HG03196 (cell line): ENCODE measurements around the gene C2orf76.
A peak's percentile ranks its signal among the peaks of the same experiment; 100 is the strongest.

Experiments
- ATAC-seq: cut with Tn5 transposase; IDR thresholded peaks from one replicate; pipeline ENCODE4 v1.9.1; 2021; ENCODE audit not compliant: unreplicated experiment

The C2orf76 gene

DNA sequence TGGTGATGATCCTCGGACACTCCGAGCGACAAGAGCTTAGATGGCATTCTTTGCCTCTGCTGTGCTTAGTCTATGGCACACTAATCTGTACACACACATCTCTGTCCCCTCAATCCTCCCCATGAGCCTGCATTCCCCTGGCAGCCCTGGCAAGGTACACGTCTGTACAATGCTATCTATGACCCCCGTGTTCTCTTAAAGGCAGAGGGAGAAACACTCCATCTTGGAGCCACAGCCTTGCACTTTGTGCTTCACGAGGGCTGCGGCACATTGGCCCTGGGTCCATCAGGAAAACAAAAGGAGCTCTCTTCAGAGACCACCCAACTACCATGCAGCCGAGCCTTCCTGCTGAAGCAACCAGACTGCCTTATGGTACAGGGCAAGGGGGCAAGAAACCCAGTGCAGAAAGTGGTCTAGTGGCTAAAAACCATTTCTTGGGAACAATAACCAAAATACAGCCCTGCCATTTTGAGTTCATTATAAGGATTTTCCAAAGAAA, 100.5 kb downstream of the C2orf76 start:
- no peak for ATAC-seq

DNA sequence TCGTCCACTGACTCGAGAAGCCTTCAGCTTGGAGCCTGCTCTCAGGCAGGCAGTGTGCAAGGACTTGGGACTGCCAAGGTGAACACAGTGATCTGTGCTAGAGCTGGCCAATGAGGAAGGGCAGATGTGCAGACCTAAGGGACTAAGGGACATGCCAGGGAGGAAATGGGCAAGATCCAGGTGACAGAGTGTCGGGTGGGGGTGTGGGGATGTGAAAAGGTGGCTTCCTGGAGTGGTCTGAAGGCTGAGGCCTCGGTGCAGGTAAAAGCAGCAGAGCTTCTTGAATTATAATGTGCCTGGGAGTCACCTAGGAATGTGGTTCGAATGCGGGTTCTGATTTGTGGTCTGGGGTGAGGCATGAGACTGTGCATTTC, 101.0 kb downstream of the C2orf76 start:
- ATAC-seq, result no peak

DNA sequence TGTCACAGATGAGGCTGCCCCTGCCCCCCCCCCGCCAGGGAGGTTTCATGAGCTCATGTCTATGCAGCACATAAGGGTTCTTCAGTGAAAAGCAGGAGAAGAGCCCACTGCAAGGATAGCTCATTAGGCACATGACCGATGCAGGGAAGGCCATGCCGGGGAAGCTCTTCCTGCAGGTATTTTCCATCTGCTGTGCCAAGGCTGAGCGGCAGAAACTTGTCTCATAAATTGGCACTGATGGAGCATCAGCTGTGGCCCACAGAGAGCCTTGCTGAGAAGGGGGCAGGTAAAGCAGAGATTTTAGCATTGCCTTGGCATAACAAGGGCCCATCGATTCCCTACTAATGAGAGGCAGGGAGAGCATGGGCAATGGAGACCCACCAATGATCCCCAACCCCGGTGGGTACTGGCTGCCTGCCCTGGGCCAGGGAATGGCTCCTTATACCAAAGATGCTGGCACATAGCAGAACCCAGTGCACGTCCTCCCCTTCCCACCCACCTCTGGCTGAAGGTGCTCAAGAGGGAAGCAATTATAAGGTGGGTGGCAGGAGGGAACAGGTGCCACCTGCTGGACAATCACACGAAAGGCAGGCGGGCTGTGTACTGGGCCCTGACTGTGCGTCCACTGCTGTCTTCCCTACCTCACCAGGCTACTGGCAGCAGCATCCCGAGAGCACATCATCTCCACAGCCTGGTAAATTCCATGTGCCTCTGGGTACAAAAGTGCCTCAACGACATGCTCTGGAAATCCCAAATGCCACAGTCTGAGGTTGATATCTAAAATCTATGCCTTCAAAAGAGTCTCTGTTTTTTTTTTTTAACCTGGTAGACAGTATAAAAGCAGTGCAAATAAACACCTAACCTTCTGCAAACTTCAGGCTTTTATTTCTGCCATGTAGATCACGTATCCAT, 101.6 kb downstream of the C2orf76 start:
- ATAC-seq, result peak; percentile 89

DNA sequence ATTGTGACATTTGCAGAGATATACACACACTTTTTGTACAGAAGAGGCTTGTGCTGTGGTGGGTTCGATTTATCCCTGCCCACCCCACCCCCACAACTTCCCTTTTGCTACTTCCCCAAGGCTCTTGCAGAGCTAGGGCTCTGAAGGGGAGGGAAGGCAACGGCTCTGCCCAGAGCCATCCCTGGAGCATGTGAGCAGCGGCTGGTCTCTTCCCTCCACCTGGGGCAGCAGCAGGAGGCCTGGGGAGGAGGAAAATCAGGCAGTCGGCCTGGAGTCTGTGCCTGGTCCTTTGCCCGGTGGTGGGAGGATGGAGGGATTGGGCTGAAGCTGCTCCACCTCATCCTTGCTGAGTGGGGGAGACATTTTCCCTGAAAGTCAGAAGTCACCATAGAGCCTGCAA, 103.0 kb downstream of the C2orf76 start:
- no peak for ATAC-seq

DNA sequence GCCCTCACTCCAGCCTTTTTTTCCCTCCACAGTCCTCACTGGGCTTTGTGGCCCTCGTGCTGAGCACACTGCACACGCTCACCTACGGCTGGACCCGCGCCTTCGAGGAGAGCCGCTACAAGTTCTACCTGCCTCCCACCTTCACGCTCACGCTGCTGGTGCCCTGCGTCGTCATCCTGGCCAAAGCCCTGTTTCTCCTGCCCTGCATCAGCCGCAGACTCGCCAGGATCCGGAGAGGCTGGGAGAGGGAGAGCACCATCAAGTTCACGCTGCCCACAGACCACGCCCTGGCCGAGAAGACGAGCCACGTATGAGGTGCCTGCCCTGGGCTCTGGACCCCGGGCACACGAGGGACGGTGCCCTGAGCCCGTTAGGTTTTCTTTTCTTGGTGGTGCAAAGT, 103.6 kb downstream of the C2orf76 start:
- ATAC-seq, result no peak

DNA sequence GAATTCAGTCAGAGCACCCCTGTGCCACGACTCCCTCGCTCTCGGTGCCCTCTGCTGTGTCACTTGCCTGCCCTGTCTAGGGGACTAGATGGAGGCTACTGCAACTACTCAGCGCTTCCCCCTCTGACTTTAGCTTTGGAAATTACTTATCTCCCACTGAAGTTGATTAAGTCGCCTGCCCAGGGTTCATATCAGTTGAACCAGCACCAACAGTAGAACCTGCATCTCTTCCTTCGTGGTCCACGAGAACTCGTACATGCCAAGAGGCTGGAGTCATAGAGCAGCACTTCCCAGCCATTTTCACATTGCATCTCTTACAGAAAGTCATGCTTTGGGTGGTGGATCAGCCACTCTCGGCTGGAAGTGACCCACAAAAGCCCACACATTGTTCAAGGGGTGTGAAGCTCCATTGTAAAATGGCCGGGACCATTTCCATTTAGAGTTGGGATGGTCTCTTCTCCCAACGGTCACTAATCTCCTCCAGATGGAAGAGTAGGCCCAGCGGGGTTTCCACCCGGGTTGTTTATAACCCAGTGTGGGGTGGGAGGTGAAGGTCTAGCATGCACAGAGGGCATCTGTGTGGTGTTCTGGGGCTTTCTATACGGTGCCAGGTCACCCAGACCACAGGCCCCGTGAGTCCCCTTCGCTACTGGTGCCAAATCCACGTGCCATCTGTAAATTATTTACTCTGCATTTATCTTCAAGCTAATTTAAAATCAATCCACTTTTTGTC, 105.0 kb downstream of the C2orf76 start:
- ATAC-seq, result no peak

DNA sequence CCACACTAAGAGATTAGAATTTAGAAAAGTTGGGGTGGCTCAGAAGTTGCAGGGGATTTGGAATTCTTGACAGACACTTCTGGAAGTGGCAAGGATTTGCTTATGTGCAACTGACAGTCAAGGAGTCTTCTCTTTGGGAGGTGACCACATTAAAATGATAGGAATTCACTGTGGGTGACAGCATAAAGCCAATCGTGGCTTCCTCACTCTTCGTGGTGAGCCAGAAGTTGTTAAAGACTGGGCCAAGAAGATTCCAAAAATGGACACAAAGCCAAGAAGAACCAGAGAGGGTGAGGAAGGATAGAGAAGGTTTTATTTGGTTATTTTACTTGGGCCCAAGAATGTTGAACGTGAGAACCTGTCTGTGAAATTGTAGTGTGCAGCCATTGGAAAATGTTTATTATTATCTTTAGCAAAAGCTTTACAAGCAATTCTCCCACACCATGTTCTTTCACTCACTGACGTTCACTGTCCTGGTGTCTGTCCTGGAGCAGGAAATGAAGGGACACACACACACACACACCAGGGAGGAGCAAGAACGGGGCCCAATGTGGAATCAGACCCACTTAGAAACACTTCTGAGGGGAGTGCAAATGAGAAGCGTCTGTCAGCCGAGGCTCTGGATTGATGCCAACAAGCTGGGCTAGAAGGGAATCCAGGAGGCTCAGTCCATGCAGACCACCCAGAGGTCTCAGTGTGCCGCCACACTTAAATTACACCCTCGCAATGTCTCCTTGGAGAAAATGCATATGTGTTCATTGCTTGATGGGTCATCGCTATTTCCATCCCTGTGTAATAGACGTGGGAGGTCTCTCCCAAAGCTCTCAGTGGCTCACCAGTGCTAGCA, 105.8 kb downstream of the C2orf76 start:
- ATAC-seq, result no peak

DNA sequence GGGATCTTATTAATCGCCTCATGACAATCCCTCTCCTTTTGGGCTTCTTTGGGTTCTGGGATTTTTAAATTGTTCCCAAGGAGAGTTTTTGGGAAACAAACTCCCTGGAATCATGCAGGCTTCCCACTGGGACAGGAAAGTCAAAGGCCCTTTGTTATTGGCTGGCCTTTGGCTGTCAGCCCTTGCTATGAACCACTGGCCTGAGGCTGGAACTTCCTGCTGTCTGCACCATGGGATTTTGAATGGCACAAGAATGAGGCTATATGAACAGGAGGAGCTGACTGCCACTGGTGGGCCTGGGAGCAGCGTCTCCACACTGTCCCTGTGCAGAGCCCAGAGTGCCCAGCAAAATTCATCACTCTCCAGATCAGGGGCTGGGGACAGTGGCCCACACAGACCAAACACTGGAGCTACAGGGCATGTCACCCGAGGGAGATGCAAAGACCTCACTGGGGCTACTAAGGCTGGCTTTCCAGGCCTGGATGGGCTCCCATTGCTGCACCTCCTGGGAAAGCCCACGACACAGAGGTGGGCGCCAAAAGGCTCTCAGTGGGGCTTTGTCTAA, 107.3 kb downstream of the C2orf76 start:
- ATAC-seq, result no peak

DNA sequence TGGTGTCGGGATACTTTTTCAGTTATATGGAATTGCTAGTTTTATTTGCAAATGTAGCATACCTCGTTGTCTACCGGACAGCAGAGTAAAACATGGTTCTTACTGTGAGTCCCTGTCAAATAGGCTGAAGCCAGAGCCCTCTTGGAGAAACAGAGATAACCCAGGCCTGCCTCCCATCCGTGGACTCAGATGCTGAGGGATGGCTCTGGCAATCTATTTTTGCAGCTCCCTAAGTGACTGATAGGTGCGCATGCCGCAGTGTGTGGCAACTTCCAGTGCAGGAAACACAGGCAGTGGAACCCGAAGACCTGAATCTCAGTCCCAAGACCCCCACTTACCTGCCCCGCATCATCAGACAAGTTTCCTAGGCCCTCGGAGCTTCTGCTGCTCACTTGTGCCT, 109.4 kb downstream of the C2orf76 start:
- no peak for ATAC-seq

DNA sequence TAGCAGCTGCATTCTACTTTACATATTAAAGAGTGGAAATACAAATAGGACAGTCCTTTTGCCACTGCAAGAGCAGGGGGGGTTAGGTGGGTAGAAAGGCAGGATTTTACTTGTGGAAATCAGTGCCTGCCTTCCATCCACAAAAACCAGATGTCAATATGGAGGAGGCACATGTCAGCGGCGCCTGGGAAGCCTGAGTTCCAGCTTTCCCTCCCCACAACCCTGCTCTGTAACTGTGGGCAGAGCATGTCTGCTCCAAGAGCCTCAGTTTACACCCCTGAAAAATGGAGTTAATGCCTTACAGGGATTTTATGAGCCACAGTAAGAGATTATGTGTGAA, 110.1 kb downstream of the C2orf76 start:
- no peak for ATAC-seq

DNA sequence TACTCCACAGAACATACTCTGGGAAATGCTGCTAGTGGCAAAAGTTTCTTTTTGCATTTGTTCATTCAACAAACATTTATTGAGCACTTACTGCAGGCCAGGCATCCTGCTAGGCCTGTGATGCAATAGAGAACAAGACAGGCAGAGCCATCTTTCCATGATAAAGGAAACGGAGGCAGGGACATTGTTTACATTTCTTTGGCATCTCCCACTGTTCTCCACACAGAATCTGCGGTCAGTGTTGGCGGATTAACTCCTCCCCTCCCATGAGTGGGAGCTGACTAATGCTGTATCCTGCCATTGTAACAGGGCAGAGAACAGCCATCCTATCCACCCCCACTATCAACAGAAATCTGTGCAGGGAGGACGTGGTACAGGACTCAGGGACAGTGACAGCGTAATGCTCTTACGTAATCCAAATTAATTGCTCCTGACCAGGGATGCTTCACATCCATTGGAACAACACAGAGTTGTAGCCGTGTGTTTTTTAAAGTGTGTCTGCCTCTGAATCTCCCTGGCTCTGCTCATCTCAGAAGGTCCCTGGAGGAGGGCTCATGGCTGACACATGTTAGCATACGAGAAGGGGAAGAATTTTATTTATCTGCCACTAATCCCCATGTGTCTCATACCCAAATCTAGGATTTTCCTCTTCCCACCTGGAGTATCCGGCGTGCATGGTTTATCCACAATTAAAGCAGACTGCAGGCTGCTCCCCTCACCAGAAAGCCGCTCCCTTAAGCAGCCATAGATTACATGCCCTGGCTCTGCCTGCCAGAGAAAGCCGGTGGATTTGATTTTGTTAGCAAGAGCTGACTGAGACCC, 110.7 kb downstream of the C2orf76 start:
- ATAC-seq, result no peak

DNA sequence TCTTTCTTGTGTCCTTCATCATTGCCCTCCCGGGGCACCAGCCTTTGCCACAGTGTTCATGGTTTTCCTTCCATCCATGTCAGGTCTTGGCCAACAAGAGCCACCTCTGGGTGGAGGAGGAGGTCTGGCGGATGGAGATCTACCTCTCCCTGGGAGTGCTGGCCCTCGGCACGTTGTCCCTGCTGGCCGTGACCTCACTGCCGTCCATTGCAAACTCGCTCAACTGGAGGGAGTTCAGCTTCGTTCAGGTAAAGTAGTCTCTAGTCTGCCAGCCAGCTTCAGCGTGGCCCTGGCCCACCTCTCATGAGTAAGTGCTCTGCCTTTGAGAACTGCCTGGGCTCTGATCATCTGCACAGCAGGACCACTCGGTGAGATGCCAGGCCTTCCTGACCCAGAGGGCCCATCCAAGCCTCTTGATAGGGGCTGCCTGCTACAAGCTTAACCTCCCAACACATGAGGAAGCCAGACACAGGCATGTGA, 112.0 kb downstream of the C2orf76 start:
- no peak for ATAC-seq

DNA sequence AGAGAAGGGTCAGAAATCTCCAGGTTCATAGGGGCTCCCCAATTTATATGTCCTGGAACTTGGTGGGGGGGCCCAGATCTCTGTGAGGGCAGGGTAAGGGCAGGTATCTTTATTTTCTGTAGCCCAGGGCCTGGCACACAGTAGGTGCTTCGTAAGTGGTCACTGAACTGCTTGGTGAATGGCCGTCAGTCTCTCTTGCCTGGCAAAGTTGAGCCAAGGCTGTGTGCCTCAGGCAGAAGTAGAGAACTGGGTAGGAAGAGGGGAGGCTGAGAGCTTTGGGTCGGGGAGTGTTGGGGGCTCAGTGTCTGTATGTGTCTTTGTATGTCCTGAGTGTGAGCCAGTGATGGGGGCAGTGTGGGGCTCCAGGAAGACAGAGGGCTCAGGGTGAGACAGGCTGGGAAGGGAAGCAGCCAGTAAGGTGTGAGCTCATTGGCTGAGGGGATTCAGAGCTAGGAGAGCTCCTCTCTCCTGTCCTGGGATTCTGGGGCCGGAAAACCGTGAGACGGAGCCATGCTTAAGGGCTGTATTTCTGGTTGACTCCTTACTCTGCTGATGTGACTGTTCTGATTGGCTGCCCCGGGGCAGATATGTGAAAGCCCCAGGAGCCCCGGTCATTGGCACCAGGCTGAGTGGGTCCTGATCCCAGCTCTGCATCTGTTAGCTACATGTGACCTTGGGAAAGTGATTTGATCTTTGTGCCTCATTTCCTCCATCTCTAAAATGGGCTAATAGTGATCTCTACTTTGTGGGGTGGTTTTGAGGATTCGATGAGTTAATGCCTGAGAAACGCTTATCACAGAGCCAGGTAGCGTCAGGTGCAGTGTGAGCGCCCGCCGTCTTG, 112.7 kb downstream of the C2orf76 start:
- no peak for ATAC-seq

DNA sequence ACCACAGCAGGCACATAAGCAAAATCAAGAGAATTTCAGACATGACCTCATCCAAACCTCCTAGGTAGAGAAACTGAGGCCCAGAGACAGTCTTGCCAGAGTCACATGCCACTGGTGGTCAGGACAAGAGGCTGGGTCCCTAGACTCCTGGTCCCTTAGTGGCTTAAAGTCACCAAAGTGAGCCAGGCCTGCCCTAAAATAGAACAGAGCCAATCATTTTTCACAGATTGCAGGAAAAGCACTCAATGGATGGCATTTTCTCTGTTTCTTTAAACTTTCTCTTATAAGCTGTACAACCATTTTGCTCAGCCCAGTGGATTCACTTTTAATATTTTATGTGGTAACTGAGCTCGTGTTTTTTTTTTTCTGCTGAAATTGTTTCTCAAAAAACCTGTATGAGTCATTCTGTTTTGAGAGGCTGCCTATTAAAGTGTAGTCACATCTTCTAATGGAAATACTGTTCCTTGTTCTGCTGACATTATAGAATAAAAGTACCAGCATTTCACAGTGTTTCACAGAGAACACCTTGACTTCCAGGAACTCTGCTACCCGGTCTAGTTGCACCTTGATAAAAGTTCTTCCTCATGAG, 113.4 kb downstream of the C2orf76 start:
- no peak for ATAC-seq
